CD4-positive, alpha-beta T cell treated with Interleukin-21 for 1 hour (primary cell): ENCODE measurements around the gene MX1.

Source experiments
- DNase-seq: peaks from one replicate; pipeline ENCODE4 v3.0.0-alpha.2; 2020

The MX1 gene

DNA sequence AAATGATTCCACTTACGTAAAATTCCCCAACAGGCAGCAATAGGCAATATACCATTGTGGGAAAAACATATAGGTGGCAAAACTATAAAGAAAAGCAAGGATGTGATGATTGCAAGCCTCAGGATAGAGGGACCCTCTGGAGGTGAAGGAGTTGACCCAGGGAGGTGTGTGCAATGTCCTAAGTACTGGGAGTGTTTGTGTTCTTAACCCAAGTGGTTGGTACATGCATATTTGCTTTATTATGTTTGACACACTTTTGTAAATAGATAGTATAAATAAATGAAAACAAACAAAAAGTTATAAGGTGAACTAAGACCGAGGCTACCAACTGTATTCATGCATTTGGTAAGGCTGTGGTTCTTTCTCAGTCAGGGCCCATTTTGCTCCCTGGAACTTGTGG, 7.5 kb downstream of the MX1 start:
- no peak for DNase-seq

DNA sequence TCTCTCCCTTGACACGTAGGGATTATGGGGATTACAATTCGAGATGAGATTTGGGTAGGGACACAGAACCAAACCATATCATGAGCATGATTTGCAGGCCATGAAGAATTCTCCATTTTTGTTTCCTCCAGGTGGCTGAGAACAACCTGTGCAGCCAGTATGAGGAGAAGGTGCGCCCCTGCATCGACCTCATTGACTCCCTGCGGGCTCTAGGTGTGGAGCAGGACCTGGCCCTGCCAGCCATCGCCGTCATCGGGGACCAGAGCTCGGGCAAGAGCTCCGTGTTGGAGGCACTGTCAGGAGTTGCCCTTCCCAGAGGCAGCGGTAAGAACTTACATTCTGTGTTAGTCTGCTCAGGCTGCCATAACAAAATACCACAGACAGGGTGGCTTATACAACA, 9.7 kb downstream of the MX1 start:
- DNase-seq = no peak

DNA sequence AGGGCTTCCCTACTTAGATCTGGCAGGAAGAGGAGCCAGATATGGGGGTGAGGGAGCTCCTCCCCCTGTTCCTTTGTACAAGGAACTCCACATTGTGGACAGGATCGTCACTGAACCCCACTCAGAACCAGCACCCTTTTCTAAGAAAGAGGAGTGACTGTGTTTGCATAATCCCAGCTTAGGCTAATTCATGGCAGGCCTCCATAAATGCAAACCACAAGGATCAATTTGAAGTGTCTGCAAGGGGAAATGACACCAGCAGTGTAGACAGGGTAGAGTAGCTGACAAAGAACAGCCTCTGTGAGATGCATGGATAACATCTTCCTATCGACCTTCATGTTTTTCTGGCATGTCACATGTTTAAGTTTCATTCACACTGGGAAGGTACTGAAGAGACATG, 11.7 kb downstream of the MX1 start:
- no peak for DNase-seq

DNA sequence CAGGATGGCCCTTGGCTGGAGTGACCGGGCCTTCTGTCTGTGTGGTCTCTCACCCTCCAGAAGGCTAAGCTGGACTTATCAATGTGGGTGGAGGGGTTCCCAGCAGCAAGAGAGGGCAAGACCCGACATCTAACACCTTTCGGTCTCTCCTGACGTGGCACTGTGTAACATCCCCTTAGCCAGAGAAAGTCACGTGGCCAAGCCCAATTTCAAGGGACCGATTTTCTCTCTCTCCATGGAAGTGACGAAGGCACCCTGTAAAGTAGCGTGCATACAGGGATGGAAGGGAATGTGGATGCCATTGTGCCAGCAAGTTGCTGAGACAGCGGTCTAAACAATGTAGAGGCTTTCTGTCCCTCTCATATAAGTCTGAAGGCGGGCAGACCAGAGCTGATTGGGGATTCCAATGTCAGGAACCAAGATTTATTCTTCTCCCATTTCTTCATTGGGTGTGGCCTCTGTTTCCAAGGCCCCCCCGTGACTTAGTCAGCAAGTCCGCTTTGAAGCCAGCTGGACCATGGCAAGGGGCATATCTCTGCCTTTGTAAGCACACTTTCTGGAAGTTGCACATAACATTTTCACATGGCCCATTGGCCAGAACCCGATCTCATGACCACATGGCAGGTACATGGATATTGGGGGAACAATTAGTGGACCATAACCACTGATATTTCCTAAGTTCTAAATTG, 12.5 kb downstream of the MX1 start:
- no peak for DNase-seq

DNA sequence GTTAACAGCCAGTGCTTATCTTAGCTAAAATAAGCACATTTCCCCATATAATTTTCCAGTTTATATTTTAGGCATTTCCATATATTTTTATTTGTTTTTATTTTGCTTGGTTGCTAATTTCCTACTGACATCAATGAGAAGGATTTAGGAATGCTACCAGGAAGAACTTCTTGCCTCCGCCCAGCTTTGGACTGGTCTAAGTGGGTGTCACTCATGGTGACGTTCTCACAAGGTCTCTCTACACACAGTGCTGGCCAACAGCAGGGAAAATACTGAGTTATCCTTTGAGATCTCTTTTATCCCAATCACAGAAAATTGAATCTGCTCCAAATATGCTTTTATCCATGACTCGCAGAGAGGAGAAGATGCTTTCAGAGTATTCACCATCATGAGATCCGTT, 13.2 kb downstream of the MX1 start:
- no peak for DNase-seq

DNA sequence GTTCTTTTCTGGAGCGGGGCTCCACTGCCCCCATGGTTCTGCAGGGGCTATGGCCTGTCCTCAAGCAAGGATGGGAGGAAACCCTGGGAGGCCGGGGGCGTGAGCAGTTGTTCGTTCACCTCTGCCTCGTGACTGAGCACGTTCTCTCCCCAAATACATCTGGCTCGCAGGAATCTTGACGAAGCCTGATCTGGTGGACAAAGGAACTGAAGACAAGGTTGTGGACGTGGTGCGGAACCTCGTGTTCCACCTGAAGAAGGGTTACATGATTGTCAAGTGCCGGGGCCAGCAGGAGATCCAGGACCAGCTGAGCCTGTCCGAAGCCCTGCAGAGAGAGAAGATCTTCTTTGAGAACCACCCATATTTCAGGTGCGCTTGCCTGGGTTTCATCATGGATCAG, 15.5 kb downstream of the MX1 start:
- no peak for DNase-seq

DNA sequence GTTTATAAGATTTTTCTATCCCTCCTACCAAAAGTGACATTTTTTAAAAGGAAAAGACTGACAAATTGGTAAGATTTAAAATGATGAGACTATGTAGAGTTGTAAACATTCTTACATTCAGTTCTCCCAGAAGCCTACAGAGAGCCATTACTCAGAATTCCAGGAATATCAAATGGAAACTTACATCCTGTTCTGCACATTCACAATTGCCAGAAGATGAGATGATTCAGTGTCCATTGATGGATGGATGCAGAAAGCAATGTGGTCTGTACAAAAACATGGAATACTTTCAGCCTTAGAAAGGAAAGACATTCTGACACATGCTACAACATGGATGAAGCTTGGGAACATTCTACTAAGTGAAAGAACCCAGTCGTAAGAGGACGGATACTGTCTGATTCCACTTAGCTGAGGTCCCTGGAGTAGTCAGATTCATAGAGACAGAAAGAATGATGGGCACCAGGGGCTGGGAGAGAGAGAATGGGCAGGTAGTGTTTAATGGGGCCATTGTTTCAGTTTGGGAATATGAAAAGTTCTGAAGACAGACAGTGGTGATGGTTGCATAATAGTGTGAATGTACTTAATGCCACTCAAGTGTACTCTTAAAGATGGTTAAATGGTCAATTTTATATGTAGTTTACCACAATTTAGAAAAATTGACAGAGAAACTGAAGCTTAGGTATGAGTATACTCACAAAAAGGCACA, 16.6 kb downstream of the MX1 start:
- no peak for DNase-seq

DNA sequence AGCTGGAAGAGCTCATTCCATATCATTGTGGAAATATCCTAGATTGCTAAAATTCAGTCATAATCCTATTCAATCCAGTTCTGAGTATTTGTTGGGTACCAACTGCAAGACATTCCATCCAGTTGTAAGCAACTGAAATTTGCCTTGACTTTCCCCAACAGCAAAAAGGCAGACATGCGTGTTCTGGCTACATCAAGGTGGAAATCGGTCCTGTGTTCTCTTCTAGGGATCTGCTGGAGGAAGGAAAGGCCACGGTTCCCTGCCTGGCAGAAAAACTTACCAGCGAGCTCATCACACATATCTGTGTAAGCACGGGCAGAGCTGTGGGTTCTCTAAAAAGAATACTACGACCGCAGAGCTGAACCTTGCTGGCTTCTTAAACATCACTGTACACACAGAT, 17.5 kb downstream of the MX1 start:
- DNase-seq = no peak

DNA sequence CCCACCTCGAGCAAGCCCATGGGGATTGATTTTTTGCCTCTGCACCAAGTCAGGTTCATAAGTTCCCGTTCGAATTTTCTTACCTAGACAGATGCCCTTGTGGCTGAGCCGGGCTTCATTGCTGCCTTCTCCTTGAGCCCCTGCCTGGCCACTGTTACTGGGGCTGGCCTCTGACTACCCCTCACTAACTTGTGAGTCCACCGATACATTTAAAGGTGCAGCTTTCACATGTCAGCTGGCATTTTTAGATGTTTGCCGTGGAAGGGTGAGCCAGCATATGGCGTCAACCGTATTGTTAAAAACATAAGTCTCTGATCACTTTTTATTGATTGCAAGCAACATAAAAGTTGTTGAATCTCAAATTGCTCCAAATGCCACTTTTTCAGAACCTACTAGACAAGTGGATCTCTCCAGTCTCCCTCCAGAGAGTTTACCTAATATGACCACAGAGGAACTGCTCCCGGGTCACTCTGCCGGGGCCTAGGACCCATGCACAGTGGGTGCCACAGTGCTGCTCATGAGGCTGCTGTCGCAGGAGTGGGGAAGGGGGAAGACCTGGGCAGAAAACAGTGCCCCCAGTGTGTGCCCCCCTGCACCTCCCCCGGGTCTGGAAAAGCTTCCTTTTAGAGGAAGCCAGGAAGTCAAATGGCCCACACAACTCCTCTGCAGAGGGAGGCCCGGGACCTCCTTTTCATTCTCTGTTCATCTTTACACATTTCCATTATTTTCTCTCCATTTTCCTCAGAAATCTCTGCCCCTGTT, 18.8 kb downstream of the MX1 start:
- no peak for DNase-seq

DNA sequence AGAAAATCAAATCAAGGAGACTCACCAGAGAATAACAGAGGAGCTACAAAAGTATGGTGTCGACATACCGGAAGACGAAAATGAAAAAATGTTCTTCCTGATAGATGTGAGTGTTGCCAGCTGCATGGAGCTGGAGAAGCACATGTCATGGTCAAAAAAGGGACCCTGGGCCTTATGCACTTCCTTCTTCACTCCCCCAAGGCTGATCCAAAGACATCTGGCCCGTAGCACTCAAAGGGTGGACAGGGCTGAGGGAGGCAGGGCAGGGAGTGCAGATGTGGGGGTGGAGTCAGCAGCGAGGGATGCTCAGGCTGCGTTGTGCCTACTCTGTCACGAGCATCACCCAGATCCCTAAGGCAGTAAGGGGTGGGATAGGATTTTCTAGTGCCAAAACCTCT, 19.4 kb downstream of the MX1 start:
- DNase-seq = no peak

DNA sequence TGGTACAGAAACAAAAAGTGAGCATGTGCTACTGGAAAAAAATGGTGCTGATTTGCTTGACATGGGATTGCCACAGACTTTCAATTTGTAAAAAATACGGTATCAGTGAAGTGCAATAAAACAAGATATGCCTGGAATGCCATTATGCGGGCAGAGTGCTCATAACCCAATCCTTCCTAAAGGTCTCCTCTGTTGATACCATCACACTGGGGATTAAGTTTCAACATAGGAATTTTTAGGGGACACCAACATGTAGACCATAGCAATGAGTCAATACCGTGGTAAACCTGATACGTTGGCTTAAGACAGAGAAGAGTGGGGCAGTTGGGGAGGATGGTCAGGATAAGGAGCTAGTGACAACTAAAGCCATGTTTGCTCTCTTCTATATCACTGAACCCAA, 20.5 kb downstream of the MX1 start:
- no peak for DNase-seq

DNA sequence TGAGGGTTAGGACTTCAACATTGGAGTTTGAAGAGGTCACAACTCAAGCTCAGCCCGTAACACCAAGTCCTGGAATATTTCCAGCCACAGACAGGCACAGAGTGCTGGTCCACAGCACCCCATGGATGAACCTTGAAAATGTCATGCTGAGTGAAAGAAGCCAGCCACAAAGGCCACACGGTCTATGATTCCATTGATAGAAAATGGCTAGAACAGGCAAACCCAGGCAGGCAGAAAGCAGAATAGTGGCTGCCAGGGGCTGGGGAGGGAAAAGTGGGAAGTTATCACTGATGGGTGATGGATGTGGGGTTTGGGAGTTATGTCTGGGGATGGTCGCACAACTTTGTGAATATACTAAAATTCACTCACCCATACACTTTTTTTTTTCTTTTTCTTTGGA, 21.3 kb downstream of the MX1 start:
- no peak for DNase-seq

DNA sequence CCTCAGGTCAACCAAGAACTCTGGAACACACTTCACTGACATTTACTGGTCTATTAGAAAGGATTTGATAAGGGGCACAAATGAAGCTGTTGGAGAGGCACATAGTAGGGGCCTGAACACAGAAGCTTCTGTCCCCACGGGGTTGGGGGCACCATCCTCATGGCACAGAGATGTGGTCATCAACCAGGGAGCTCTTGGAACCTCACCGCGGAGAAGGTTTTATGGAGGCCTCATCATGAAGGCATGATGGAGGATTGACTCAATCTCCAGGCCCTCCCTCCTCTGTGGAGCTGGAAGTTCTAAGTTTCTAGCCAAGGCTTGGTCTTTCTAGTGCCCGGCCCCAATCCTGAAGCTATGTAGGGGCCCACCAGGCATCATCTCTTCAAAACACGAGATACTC, 23.6 kb downstream of the MX1 start:
- no peak for DNase-seq

DNA sequence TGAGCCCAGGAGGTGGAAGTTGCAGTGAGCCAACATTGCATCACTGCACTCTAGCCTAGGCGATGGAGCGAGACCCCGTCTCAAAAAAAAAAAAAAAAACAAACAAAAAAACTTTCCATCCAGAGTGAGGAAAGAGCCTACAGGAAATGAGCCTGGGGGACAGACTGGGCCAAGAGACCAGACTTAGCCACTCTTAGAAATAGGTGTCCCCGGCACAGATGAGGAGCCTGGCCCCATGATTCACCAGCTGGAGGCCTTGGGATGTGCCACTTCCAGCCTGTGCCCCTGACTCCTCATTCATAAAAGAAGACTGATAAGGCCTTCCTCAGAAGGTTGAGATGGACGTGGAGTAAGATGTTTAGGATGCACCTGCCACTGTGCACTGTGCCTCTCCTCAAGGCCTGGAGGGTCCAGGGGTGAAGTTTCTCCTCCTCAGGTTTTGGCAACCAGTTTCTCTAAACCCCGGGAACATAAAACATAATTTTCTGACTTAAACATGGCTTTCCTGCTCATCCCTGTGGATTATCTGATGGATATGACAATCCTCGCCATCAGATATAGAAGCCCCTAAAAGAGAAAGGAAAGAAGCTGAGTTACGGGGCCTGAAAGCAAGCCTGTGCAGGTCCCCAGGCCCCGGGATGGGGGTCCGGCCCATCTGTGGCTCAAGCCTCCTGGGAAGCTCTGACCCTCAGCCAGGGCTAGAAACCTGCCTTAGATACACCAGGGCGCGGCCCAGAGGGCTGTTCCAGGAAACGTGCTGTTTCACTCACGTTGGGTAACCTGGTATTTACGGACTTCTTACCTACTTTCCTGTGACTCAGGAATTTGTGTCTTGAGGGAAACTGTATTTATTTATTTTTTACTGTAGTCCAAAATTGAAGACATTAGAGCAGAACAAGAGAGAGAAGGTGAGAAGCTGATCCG, 26.0 kb downstream of the MX1 start:
- no peak for DNase-seq

DNA sequence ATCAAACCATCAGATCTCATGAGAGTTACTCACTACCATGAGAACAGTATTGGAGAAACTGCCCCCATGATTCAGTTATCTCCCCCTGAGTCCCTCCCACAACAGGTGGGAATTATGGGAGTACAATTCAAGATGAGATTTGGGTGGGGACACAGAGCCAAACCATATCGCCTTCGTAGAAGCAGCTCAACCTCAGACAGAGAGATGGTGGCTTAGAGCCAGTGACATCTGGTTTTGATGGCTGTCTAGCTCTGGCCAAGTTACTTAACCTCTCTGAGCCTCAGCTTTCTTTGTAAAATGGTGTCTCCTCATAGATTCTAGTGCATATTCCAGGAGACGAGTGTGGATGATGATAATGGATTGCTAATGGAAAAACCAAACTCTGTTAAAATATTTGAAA, 27.2 kb downstream of the MX1 start:
- DNase-seq = no peak

DNA sequence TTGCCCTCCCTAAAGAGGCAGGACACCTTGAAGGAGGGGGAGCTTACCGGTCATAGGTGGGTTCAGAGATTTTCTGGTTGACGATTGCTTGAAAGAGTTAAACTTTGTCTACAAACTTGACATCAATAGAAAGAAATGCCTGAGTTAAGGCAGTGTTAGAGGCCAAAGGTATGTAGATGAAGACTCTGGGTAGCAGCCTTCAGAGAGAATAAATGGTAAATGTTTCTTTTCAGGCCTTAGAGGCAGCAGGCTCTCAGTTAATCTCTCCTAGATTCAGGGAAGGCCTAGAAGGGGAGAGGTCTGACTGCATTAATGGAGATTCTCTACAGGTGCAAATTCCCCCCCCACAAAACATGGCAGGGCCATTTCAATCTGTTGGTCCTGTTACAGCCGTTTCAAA, 27.7 kb downstream of the MX1 start:
- DNase-seq = no peak

DNA sequence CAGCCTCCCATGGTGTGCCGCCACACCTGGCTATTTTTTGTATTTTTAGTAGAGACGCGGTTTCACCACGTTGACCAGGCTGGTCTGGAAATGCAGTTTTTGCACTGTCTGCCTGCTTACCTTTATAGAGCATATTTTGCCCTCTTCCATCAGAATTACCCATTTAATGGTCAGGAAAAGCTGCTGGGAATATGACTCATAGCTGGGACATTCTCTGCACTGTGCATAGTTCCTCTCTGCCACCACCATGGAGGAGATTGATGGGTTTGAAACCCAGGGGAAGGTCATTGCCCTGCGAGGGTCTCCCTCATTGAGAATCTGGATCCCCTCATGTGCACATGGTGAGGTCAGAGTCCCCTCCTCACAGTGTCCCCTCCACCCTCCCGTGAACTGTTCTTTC, 32.1 kb downstream of the MX1 start:
- no peak for DNase-seq

DNA sequence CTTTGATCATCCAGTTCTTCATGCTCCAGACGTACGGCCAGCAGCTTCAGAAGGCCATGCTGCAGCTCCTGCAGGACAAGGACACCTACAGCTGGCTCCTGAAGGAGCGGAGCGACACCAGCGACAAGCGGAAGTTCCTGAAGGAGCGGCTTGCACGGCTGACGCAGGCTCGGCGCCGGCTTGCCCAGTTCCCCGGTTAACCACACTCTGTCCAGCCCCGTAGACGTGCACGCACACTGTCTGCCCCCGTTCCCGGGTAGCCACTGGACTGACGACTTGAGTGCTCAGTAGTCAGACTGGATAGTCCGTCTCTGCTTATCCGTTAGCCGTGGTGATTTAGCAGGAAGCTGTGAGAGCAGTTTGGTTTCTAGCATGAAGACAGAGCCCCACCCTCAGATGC, 32.5 kb downstream of the MX1 start:
- DNase-seq = no peak

DNA sequence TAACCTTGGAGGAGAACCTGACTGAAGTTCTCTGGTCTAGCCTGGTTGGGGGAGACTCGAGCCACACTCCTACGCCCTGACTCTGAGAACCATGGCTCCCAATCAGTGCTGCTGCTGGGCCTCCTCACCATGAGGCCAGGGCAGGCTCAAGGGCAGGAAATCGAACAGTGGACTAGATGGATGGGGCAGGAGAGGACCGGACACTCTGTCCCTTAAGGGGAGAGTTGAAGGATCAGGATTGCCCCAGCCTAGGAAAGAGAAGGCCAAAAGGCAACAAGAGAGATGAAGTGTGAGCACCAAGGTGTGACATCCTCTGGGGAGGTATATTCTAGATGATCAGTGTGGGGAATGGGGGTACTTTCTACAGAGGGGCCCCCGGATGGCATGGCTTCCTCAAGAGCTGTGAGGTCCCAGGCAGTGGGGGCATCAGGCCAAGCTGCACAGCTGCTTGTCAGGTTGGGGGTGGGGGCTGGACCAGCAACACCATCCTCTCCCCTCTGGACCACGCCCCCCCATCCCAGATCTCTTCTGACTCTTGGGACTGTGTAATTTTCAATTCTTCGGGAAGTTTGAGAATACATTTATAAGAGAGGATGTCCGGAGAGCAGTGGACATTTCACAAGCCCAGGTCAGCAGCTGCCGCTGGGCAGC, 34.0 kb downstream of the MX1 start:
- no peak for DNase-seq

DNA sequence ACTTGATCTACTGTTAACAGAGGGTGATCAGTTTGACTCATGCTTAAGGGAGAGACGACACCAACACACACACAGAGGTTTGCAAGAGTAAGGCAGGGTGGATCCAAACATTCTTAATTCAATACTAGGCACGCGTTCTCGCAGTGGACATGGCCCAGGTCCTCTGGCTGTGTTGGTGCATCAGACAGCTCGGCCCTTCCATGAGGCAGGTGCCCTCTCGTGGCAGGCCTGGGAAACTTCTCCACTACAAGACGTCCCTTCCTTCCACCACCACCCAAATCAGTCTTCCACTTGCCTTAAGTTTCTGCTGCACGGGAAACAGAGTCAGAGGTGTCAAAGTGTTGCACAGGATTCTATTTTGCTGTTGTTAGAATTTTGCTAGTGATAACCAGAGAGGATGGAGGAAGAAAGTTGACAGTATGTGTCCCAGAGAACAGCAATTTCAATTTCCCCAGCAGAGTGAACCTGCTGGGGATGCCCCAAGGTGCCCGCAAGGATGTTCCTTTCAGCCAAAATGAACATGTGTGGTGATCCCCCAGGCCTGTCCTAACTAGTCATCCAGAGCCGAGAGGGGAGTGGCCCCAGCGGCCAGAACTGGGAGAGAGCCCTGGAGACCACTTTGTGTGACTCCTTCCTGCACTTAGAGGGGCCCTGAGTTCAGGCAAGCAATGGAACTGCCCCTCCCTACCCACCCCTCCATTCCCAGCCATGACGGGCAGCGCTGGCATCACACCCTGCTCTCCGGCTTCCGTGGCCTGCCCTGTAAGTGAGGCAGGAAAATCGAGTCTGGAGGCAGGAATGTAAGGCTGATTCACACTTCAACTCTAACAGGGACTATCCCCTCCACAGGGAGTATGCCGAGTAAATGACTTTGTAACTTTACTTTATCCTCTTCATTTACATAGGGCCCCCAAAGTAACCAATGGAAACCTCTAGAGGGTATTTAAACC, 34.8 kb downstream of the MX1 start:
- peak; percentile 50 for DNase-seq

DNA sequence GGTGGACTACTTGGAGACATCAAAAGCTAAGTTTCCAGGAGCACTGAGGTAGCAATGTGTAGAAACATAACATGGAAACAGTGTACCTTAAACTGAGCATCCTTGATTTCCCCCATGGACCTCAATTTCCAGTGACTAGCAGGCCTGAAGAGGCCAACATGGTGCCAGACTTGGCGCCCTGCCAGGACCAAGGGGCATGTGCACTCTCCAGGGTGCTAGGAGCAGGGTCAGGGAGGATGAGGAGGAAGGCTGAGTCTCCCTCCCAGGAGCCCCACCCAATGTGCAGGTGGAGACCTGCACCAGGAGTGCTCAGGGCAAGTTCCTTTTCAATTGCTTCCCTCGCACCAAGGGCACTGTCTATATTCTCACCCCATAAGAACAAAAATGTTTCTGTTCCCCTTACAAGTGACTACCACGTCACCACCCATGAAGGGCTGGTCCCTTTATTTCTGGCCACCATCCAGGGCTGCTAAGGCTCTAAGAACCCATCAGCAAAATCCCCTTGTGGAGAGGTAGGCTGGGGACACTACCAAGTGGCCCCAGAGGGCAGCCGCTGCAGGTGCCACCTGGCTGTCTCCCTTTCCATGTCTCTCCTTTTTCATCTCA, 39.2 kb downstream of the MX1 start:
- DNase-seq = no peak
